ENCODE results near the gene FPGS. TPM values are rescaled to one million over a fixed set of nuclear protein-coding genes. Genes with fewer than 3 reads are reported as not detected.

Gene FPGS
- total RNA-seq, 4 donors from 2014 or later = 42.0 to 230 (median 75.4) TPM

DNA sequence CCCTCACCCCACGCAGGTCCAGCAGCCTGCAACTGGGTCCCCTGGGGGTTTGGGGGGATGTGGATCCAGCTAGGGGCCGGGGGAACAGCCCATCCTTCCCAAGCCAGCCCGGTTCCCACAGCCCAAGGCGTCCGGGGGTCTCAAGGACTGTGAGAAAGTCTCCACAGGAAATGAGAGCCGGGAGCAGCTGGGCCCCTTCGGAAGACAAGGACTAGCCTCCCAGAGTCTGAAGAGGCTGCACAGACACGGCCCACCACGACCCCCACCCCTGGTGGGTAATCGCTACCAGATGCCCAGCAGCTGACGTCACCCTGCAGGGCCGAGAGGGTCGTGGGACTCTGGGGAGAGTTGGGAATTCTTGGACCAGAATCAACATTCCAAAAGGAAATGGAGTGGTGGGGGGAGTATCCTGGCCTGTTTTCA lies 34.8 kb upstream of the FPGS start:
- no peak for TF ChIP-seq CTCF (IDR thresholded peaks at IDR 0.05; ENCODE audit: low read depth)

DNA sequence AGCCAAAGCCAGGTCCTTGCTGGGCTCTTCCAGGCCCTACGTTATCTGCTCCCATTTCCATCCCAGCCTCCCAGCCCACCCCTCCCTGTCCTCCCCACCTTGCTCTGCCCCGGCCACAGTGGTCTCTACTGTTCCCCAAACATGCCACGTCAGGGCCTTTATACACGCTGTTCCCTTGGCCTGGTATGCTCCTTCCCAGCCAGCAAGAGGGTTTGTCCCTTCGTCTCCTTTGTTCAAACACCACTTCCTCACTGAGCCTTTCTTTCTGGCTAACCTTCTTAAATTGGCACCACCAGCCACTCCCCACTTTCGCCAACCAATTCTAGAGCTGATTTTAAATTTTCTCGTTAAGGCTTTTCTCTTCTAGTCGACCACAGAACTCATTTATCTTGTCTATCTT lies 34.0 kb upstream of the FPGS start:
- no peak for TF ChIP-seq CTCF (IDR thresholded peaks at IDR 0.05; ENCODE audit: low read depth)

DNA sequence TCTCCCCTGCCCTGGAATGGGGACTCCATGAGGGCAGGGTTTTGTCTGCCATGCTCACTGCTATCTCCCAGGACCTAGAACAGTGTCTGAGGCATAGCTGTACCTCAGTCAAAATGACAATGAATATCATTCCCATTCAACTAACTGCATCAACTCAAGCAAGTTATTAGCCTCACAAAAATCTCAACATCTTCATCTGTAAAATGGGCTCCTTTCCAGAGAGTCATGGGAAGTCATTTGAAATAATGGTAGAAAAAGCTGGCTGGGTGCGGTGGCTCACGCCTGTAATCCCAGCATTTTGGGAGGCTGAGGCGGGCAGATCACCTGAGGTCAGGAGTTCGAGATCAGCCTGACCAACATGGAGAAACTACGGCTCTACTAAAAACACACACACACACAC lies 33.6 kb upstream of the FPGS start:
- TF ChIP-seq CTCF (IDR thresholded peaks at IDR 0.05; ENCODE audit: low read depth) = no peak

DNA sequence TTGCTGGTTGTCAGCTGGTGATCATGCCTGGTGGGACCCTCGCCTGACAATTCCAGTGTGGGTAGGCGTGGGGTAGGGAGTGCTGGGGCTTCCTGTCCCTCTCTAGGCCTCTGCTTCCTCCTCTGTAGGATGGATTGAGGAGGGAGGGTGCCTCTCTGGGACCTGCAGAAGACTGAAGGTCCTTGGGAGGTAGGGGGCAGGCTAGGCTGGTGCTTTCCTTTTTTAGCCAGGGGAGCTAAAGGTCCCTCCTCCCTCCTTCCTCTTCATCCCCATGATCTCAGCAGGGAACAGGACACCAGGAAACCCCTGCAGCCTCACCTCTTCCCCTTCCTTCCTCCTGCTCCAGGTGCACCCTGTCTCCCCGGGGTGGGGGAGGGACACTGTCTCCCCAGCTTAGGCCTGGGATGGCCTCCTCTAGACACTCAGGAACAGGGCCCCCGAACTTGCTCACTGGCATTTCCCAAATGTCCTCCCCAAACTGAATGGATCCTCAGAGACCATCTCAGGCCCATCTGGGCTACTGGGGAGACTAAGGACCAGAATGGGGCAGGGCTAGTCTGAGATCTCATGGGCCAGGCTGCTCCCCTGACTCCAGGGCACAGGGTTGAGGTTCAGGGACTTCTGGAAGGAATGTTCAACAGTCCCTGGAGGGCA lies 32.6 kb upstream of the FPGS start:
- no peak for TF ChIP-seq CTCF (IDR thresholded peaks at IDR 0.05; ENCODE audit: low read depth)

DNA sequence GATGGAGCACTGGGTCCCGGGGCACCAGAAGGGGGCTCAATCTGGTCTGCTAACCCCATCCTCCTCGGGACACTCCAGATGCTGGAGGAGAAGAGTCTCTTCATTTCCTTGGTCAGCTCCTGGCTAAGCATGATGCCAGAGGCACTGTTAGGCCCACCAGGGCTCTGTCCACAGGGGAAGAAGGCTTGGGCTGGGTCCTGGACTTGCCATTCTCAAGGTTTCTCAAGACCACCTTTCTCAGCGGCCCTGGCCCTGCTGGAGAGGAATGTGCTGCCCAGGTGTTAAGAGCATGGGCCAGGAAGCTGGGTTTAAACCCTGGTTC lies 32.1 kb upstream of the FPGS start:
- TF ChIP-seq CTCF (IDR thresholded peaks at IDR 0.05; ENCODE audit: low read depth) = no peak

DNA sequence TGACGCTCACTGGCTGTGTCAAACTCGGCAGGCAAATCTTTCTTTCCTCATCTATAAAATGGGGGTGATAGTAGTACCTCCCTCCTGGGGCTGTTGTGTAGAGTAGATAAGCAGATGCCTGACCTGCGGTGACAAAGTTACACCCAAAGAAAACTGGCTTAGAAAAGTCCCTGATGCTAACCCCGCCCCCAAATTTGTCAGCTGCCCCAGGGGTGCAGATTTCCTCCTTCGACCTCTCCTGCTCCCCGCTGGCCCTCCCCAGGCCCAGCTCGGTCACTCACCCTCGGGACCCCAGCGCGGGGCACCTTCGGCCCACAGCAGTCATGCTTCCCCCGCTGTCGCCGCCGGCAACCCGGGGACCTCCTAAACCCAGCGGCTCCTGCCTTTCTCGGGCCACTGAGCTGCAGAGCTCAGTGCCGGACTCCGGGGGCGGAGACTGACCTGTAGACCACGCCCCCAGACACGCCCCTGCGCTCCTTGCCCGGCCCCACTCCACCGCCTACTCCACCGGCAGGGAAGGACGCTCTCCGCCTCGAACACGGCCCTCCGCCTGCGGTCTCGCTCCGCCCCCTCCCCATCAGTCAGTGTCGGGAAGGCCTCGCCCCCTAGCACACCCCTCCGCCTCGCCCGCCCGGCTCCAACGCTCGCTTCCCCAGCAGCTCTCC lies 31.6 kb upstream of the FPGS start:
- TF ChIP-seq CTCF (IDR thresholded peaks at IDR 0.05; ENCODE audit: low read depth) = no peak

DNA sequence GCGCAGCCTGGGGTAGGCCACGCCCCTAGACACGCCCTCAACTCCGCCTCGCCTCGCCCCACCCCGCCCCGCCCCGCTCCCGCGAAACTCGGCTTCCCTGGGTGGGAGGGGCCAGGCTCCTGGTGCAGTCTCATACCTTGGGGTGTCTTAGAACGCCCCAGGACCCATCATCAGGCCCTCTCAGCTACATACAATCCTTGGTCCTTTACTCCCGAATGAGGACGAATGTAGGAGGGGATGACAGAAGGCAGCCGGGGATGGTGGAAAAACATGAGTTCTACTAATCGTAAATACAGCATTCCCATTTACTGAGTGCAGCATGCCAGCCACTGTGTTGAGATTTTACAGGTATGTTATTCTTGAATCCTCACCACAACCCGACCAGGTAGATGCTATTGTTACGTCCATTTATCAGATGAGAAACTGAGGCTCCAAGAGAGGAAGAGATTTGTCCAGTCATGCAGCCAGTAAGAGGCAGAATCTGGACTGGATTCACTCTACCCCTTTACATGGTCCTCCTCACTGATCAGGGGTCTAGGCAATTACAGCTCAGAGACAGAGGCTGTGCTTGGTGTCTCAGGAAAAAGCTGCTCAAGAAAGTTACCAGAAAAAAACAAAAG lies 31.0 kb upstream of the FPGS start:
- no peak for TF ChIP-seq CTCF (IDR thresholded peaks at IDR 0.05; ENCODE audit: low read depth)

Data from subcutaneous adipose tissue (tissue), 4 donors.